ENCODE measurements around the gene ECHS1. TPM values are rescaled to one million over a fixed set of nuclear protein-coding genes. Genes with fewer than 3 reads are reported as not detected.

ECHS1 gene
- polyA plus RNA-seq, 2 of the 4 experiments (the other 2 are of a cell fraction): 66.7 to 133 TPM

DNA sequence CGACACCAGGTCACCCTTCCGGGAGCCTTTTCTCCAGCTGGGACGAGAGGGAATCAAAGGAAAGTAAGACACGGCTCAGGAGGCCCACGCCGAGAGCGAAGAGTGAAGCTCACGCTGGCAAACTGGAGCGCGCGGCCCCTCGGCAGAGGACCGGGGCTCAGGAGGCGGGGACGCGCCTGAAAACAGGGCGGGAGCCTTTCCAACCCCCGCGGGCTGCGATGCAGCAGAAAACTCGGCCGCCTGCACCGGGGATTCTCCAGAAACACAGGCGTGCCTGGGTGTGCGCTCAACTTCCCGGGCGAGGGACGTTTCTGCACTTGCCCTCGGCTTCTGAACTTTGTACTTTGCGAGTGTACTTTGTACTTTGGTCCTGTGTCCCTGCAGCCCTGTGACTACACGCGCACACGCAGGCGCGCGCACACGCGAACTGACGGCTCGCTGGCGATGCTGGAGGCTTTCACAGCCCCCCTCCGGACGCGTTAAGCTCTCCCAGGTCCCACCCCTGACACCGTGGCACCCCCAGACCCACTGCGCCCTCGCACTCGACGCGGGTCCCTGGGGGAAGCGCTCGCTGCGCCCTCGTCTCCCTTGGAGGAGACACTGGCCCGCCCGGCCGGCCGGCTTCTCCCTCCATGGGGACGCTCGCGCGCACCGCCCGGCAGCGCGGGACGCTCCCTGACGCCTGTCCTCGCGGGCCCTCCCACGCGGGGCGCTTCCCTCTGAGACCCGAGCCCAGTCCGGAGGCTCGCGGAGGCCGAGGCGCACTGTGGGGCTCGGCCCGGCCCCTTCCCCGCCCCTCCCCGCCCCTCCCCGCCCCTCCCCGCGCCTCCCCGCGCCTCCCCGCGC lies 5.3 kb upstream of the ECHS1 start:
- ChIA-PET POLR2A (interaction anchor here (0.7 kb wide), 1 partner anchor 17 kb away, joined by 3 read pairs; no protein-coding TSS in a partner anchor), CTCF (interaction anchor here (1.3 to 2.3 kb wide), 2 partner anchors 49 to 64 kb away, joined by 4 to 15 read pairs; no protein-coding TSS in a partner anchor)
- Histone ChIP-seq H3K4me2 (peak overlapping the region; percentile 93), H3K4me3 (peak overlapping the region; percentile 94), H3K4me1 (peaks cover 9% of the 10 kb centered on the region; the same call in 1 of the 3 replicates), H3K27ac (peak overlapping the region; percentile 76 to 92), H3K9me3 (no peaks in the 10 kb centered on the region)
- WGBS (ENCODE audit: missing lambda C conversion rate): 3% methylated on average over 62 of the region's 90 CpGs
- ATAC-seq (peak; percentile 67 to 81), FAIRE-seq (no peak), DNase-seq (ENCODE audit: low read depth in 1 of 2, low spot score in 1 of 2) (peak; percentile 45 to 48)
- TF ChIP-seq, protein P1, sequence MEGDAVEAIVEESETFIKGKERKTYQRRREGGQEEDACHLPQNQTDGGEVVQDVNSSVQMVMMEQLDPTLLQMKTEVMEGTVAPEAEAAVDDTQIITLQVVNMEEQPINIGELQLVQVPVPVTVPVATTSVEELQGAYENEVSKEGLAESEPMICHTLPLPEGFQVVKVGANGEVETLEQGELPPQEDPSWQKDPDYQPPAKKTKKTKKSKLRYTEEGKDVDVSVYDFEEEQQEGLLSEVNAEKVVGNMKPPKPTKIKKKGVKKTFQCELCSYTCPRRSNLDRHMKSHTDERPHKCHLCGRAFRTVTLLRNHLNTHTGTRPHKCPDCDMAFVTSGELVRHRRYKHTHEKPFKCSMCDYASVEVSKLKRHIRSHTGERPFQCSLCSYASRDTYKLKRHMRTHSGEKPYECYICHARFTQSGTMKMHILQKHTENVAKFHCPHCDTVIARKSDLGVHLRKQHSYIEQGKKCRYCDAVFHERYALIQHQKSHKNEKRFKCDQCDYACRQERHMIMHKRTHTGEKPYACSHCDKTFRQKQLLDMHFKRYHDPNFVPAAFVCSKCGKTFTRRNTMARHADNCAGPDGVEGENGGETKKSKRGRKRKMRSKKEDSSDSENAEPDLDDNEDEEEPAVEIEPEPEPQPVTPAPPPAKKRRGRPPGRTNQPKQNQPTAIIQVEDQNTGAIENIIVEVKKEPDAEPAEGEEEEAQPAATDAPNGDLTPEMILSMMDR (IDR thresholded peaks at IDR 0.05): no peak
- no peak for TF ChIP-seq EHMT2 (IDR thresholded peaks at IDR 0.05; ENCODE audit: low read depth)
- TF ChIP-seq, protein P2, sequence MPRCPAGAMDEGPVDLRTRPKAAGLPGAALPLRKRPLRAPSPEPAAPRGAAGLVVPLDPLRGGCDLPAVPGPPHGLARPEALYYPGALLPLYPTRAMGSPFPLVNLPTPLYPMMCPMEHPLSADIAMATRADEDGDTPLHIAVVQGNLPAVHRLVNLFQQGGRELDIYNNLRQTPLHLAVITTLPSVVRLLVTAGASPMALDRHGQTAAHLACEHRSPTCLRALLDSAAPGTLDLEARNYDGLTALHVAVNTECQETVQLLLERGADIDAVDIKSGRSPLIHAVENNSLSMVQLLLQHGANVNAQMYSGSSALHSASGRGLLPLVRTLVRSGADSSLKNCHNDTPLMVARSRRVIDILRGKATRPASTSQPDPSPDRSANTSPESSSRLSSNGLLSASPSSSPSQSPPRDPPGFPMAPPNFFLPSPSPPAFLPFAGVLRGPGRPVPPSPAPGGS (IDR thresholded peaks at IDR 0.05): no peak
- TF ChIP-seq POLR2A (IDR thresholded peaks at IDR 0.05; ENCODE audit: low read length): peak; percentile 36
- 0 out of 2 replicates have a peak, but pooled peaks have one; percentile 10 for TF ChIP-seq SREBF2 (IDR thresholded peaks at IDR 0.05)
- TF ChIP-seq MAX (IDR thresholded peaks at IDR 0.05): peak; percentile 53; the same call in 1 of the 2 replicates
- TF ChIP-seq KDM5A (IDR thresholded peaks at IDR 0.05): no peak
- no peak for TF ChIP-seq FOSL2 (IDR thresholded peaks at IDR 0.05)
- no peak for TF ChIP-seq FOSL2 (CRISPR knock-in tag; IDR thresholded peaks at IDR 0.05)
- no peak for TF ChIP-seq RARB (CRISPR knock-in tag; IDR thresholded peaks at IDR 0.05)
- TF ChIP-seq PBX3 (IDR thresholded peaks at IDR 0.05): no peak
- peak; percentile 39; the same call in 1 of the 2 replicates for TF ChIP-seq PHF8 (IDR thresholded peaks at IDR 0.05; ENCODE audit: borderline replicate concordance, low read depth)
- peak in 1 of 2 experiments; percentile 7; a peak in 2 of 5 replicates for TF ChIP-seq JUN (IDR thresholded peaks at IDR 0.05)
- TF ChIP-seq NR3C1 (IDR thresholded peaks at IDR 0.05): no peak
- TF ChIP-seq KDM1A (IDR thresholded peaks at IDR 0.05; ENCODE audit: low read depth): no peak
- TF ChIP-seq TFCP2L1 (CRISPR knock-in tag; IDR thresholded peaks at IDR 0.05): no peak
- TF ChIP-seq MYC (IDR thresholded peaks at IDR 0.05; ENCODE audit: borderline replicate concordance, low read length): no peak
- no peak for TF ChIP-seq RFX5 (IDR thresholded peaks at IDR 0.05)

DNA sequence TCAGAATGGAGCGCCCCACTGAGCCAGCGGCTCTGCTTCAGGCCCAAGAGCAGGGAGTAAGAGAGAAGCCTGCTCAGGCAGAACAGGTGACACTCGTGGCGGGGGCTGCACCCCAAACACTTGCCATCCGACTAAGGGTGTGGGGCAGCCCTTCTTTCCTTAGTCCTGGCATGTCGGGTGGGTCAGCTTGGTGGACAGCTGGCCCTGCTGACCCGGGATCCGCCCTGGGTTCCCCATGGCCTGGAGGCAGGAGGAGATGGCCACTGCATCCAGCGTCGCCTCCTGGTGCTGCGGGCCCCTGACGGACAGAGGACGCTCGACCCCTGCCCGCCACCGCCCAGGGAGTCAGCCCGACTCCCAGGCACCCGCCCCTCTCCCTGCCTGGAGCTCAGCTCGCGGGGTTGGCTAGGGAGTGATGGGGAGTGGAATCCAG lies 4.7 kb upstream of the ECHS1 start:
- H3K27ac ChIP-seq: peak overlapping the region; percentile 76 to 92
- POLR2A ChIA-PET: no interaction called here
- H3K4me3 ChIP-seq: peak overlapping the region; percentile 94
- CTCF ChIA-PET: interaction anchor here (1.3 to 2.3 kb wide), 2 partner anchors 49 to 63 kb away, joined by 4 to 15 read pairs; no protein-coding TSS in a partner anchor
- peak overlapping the region; percentile 93 for H3K4me2 ChIP-seq
- H3K4me1 ChIP-seq: peaks cover 9% of the 10 kb centered on the region; the same call in 1 of the 3 replicates
- ATAC-seq (peak in 1 of 2 experiments; percentile 32; a peak in 2 of 6 replicates), DNase-seq (ENCODE audit: low read depth in 1 of 2, low spot score in 1 of 2) (no peak), FAIRE-seq (no peak)
- H3K9me3 ChIP-seq: no peaks in the 10 kb centered on the region
- WGBS (ENCODE audit: missing lambda C conversion rate): 60% methylated on average over 2 of the region's 20 CpGs
- TF ChIP-seq USF2 (IDR thresholded peaks at IDR 0.05): no peak
- TF ChIP-seq ESRRA (IDR thresholded peaks at IDR 0.05; ENCODE audit: borderline replicate concordance, low read length): no peak
- no peak for TF ChIP-seq POLR2A (IDR thresholded peaks at IDR 0.05; ENCODE audit: low read length)
- TF ChIP-seq, protein P3, sequence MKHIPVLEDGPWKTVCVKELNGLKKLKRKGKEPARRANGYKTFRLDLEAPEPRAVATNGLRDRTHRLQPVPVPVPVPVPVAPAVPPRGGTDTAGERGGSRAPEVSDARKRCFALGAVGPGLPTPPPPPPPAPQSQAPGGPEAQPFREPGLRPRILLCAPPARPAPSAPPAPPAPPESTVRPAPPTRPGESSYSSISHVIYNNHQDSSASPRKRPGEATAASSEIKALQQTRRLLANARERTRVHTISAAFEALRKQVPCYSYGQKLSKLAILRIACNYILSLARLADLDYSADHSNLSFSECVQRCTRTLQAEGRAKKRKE (CRISPR knock-in tag; IDR thresholded peaks at IDR 0.05; ENCODE audit: low read depth): no peak
- TF ChIP-seq, protein P1 (IDR thresholded peaks at IDR 0.05): no peak
- no peak for TF ChIP-seq RNF2 (IDR thresholded peaks at IDR 0.05; ENCODE audit: borderline replicate concordance, low read depth)
- TF ChIP-seq POLR2AphosphoS2 (conservative IDR thresholded peaks at IDR 0.05; ENCODE audit: low read length): no peak
- no peak for TF ChIP-seq ZNF302 (CRISPR knock-in tag; IDR thresholded peaks at IDR 0.05)
- TF ChIP-seq, protein P2 (IDR thresholded peaks at IDR 0.05): no peak
- no peak for TF ChIP-seq RCOR1 (IDR thresholded peaks at IDR 0.05; ENCODE audit: low read depth, low read length)
- no peak for TF ChIP-seq CBX8 (IDR thresholded peaks at IDR 0.05)
